Measurements from ENCODE around the gene LNPK. TPM values are rescaled to one million over a fixed set of nuclear protein-coding genes. Genes with fewer than 3 reads are reported as not detected.

The LNPK gene
- 8.3 to 15.2 TPM (median 13.6 TPM) in 5 replicates for total RNA-seq (2022; extraction: Qiagen RNA extraction; ENCODE audit: low read depth)

GRCh38 chr2:176001916-176002687, at the start of gene LNPK:
Gene LNPK (minus strand): TSS chr2:176002267. CDS start chr2:175995584, 6,683 bp downstream.

Other genes starting within 250 kb of the LNPK start
- not detected in 5 replicates for gene EVX2, start 81.7 kb upstream of the LNPK start, total RNA-seq (2022; extraction: Qiagen RNA extraction; ENCODE audit: low read depth)
- gene HOXD13, start 90.5 kb upstream of the LNPK start, total RNA-seq (2022; extraction: Qiagen RNA extraction; ENCODE audit: low read depth): 0.16 to 0.35 TPM (median 0.19 TPM) in 5 replicates
- gene HOXD12, start 97.5 kb upstream of the LNPK start, total RNA-seq (2022; extraction: Qiagen RNA extraction; ENCODE audit: low read depth): not detected in 5 replicates
- gene HOXD11, start 105.0 kb upstream of the LNPK start, total RNA-seq (2022; extraction: Qiagen RNA extraction; ENCODE audit: low read depth): 6.5 to 7.7 TPM (median 6.6 TPM) in 5 replicates
- gene HOXD10, start 114.5 kb upstream of the LNPK start, total RNA-seq (2022; extraction: Qiagen RNA extraction; ENCODE audit: low read depth): 4.6 to 6.3 TPM (median 5.3 TPM) in 5 replicates
- gene HOXD9, start 120.5 kb upstream of the LNPK start, total RNA-seq (2022; extraction: Qiagen RNA extraction; ENCODE audit: low read depth): 0.78 to 1.7 TPM (median 1.2 TPM) in 5 replicates
- gene HOXD8, start 127.4 kb upstream of the LNPK start, total RNA-seq (2022; extraction: Qiagen RNA extraction; ENCODE audit: low read depth): 4.4 to 6.2 TPM (median 4.8 TPM) in 5 replicates
- gene HOXD4, start 149.3 kb upstream of the LNPK start, total RNA-seq (2022; extraction: Qiagen RNA extraction; ENCODE audit: low read depth): 0.27 to 0.71 TPM (median 0.47 TPM) in 5 replicates
- gene HOXD3, start 155.0 kb upstream of the LNPK start, total RNA-seq (2022; extraction: Qiagen RNA extraction; ENCODE audit: low read depth): 0.07 to 0.20 TPM (median 0.13 TPM) in 4 of 5 replicates, not detected in the other
- gene HOXD1, start 186.4 kb upstream of the LNPK start, total RNA-seq (2022; extraction: Qiagen RNA extraction; ENCODE audit: low read depth): 0.10 to 0.22 TPM (median 0.20 TPM) in 4 of 5 replicates, not detected in the other